HCT116 (cell line): Measurements from ENCODE around the gene MEN1. TPM values are rescaled to one million over a fixed set of nuclear protein-coding genes. Genes with fewer than 3 reads are reported as not detected.

Source experiments
- ATAC-seq: fragments of 200-7000 bp; cut with Tn5 transposase; 2 replicates; pipeline ENCODE4 v1.9.1; 2020; ENCODE audit warnings: mild to moderate bottlenecking, moderate library complexity
- BruUV-seq: library from RNA; stranded (reverse); fragments of 400-500 nt; replicated peaks from 2 replicates; lab custom pipeline; 2021; lab: Mats Ljungman, UMichigan
- CTCF ChIA-PET: fragments of 300-600 bp; sonication (Branson Sonifier 250); formaldehyde crosslinking; loops from one replicate; lab custom pipeline; 2021; ENCODE audit warnings: antibody characterized with exemption; lab: Charles Lee
- POLR2A ChIA-PET: fragments of 300-600, 350-600 bp; sonication (Branson Sonifier 250); formaldehyde crosslinking; loops from one replicate; lab custom pipeline; 2021; ENCODE audit warnings: antibody characterized with exemption; lab: Charles Lee
- RAD21 ChIA-PET, 2 experiments: fragments of 300-600 bp; sonication (Branson Sonifier 250); formaldehyde crosslinking; loops; one replicate each; lab custom pipeline; 2023; ENCODE audit warnings: low total read pairs in 2 of 2; ENCODE audit not compliant: uncharacterized antibody in 2 of 2, unreplicated experiment in 2 of 2, low non-redundant PET in 1 of 2; lab: Charles Lee
- DNase-seq: peaks from one replicate; pipeline ENCODE4 v3.0.0-alpha.2; 2010; ENCODE audit warnings: low read depth, low spot score
- H2AFZ ChIP-seq: fragments of 200-600 bp; shearing (Covaris generic), sonication (generic); 2 replicates; pipeline ENCODE4 v1.6.1; 2017; ENCODE audit warnings: low read depth, mixed run types, mixed read lengths, antibody characterized with exemption, low read length; ENCODE audit not compliant: poor library complexity, severe bottlenecking
- H3K27ac ChIP-seq: 2 replicates; pipeline ENCODE4 v1.5.1; 2012; ENCODE audit warnings: low read depth, low read length
- H3K27me3 ChIP-seq: fragments of 200-600 bp; sonication (generic); 2 replicates; pipeline ENCODE4 v1.6.1; 2016; ENCODE audit warnings: mixed run types, low read length, mixed read lengths; ENCODE audit not compliant: insufficient read depth
- H3K36me3 ChIP-seq, 2 experiments: fragments of 200-500 bp in 1 of 2; fragments of 200-600 bp in 1 of 2; sonication (Bioruptor generic) in 1 of 2; sonication (generic) in 1 of 2; 2 replicates each; pipeline versions ENCODE4 v1.5.1 to v1.6.1; 2014 to 2016; ENCODE audit warnings: low read length in 2 of 2, inconsistent platforms in 1 of 2, mixed read lengths in 1 of 2, mixed run types in 1 of 2; ENCODE audit not compliant: insufficient read depth in 2 of 2, control insufficient read depth in 1 of 2
- H3K4me1 ChIP-seq, 2 experiments: fragments of 200-600 bp in 1 of 2; sonication (generic) in 1 of 2; 2 replicates each; pipeline versions ENCODE4 v1.5.1 to v1.6.1; 2012 to 2017; ENCODE audit warnings: low read length in 2 of 2, inconsistent platforms in 1 of 2, mild to moderate bottlenecking in 1 of 2, mixed read lengths in 1 of 2, mixed run types in 1 of 2, moderate library complexity in 1 of 2; ENCODE audit not compliant: insufficient read depth in 2 of 2, control insufficient read depth in 1 of 2
- H3K4me2 ChIP-seq: fragments of 200-600 bp; sonication (generic); 2 replicates; pipeline ENCODE4 v1.6.1; 2017; ENCODE audit warnings: mixed run types, low read length, mixed read lengths
- H3K4me3 ChIP-seq, 2 experiments: fragments of 200-600 bp in 1 of 2; sonication (generic) in 1 of 2; replicated peaks in 1 of 2; 2 replicates each; pipeline ENCODE4 v1.5.1; 2011 to 2016; ENCODE audit warnings: low read length in 2 of 2, control low read depth in 1 of 2, low read depth in 1 of 2, mild to moderate bottlenecking in 1 of 2, mixed read lengths in 1 of 2, mixed run types in 1 of 2
- H3K79me2 ChIP-seq: fragments of 200-600 bp; sonication (generic); 2 replicates; pipeline ENCODE4 v1.6.1; 2017; ENCODE audit warnings: mild to moderate bottlenecking, mixed run types, low read length, moderate library complexity, mixed read lengths; ENCODE audit not compliant: insufficient read depth
- H3K9ac ChIP-seq: fragments of 200-600 bp; sonication (generic); 2 replicates; pipeline ENCODE4 v1.6.1; 2016; ENCODE audit warnings: low read length, mixed read lengths
- H3K9me2 ChIP-seq: fragments of 200-600 bp; sonication (generic), shearing (Covaris generic); 2 replicates; pipeline ENCODE4 v1.6.1; 2017; ENCODE audit warnings: mixed run types, mild to moderate bottlenecking, moderate library complexity; ENCODE audit not compliant: insufficient read depth
- H3K9me3 ChIP-seq, 2 experiments: fragments of 200-500 bp in 1 of 2; fragments of 200-600 bp in 1 of 2; sonication (Bioruptor generic) in 1 of 2; sonication (generic) in 1 of 2; 2 replicates each; pipeline ENCODE4 v1.6.1; 2014 to 2017; ENCODE audit warnings: low read length in 2 of 2, mixed read lengths in 2 of 2, inconsistent platforms in 1 of 2, low read depth in 1 of 2, mild to moderate bottlenecking in 1 of 2, mixed run types in 1 of 2, moderate library complexity in 1 of 2; ENCODE audit not compliant: control insufficient read depth in 1 of 2, insufficient read depth in 1 of 2
- H4K20me1 ChIP-seq: fragments of 200-600 bp; sonication (generic), shearing (Covaris generic); 2 replicates; pipeline ENCODE4 v1.6.1; 2017; ENCODE audit warnings: mixed run types, mild to moderate bottlenecking, moderate library complexity; ENCODE audit not compliant: insufficient read depth
- CBX3 ChIP-seq: IDR thresholded peaks from 2 replicates; pipeline ENCODE4 v1.6.1; 2012; ENCODE audit warnings: low read depth
- EGR1 ChIP-seq: IDR thresholded peaks from 2 replicates; pipeline ENCODE4 v1.6.1; 2012; ENCODE audit warnings: low read depth
- EZH2phosphoT487 ChIP-seq: fragments of 200-600 bp; IDR thresholded peaks from 2 replicates; pipeline ENCODE4 v1.6.1; 2018; ENCODE audit warnings: antibody characterized with exemption, borderline replicate concordance
- POLR2AphosphoS5 ChIP-seq: IDR thresholded peaks from 2 replicates; pipeline ENCODE4 v1.6.1; 2011; ENCODE audit warnings: mild to moderate bottlenecking, low read depth, low read length, moderate library complexity
- REST ChIP-seq: IDR thresholded peaks from 2 replicates; pipeline ENCODE4 v1.6.1; 2012; ENCODE audit warnings: low read depth
- intact Hi-C: fragments of 100-400 bp; cut with micrococcal nuclease; formaldehyde crosslinking; loops from 2 replicates; pipeline ENCODE4 v1.10.0; 2022
- total RNA-seq: library from RNA; stranded (reverse); gene quantifications from one replicate; pipeline ENCODE4 v1.2.1, GENCODE V29; 2021; ENCODE audit not compliant: unreplicated experiment

MEN1 gene
- total RNA-seq, 1 experiment from 2014 or later = 62.1 TPM

GRCh38 chr11:64800303-64801157 lies 9.8 kb downstream of the MEN1 start:
- Histone ChIP-seq H4K20me1 (no peaks in the 10 kb centered on the region), H3K9me3 (no peaks in the 10 kb centered on the region)
- intact Hi-C loops = no loop called here
- ATAC-seq = no peak
- BruUV-seq = no TSS peak
- no peak for TF ChIP-seq POLR2AphosphoS5
- no peak for TF ChIP-seq EGR1
- no peak for TF ChIP-seq REST
- no peak for TF ChIP-seq EZH2phosphoT487
- TF ChIP-seq CBX3 = no peak
- TF ChIP-seq, all 23 proteins: peak for 0
- no peak overlapping the region for H2AFZ ChIP-seq
- peak overlapping the region; percentile 92; the same call in 1 of the 2 replicates for H3K27ac ChIP-seq
- H3K4me3 ChIP-seq = no peak overlapping the region
- H3K4me1 ChIP-seq = peaks cover 28 to 53% of the 10 kb centered on the region in 2 experiments
- no peak overlapping the region for H3K4me2 ChIP-seq
- ChIA-PET CTCF (interaction anchor here (1.1 kb wide), 1 partner anchor 13 kb away, joined by 5 read pairs; no protein-coding TSS in a partner anchor), POLR2A (interaction anchor here (1.8 kb wide), 1 partner anchor 22 kb away, joined by 6 read pairs; the partner anchor contains the start of gene SF1), RAD21 (no interaction called here)
- no peaks in the 10 kb centered on the region; the same call in 1 of the 2 replicates for H3K79me2 ChIP-seq
- no peaks in the 10 kb centered on the region for H3K9me2 ChIP-seq
- no peak for DNase-seq
- no peaks in the 10 kb centered on the region; a peak in 1 of 4 replicates for H3K36me3 ChIP-seq
- no peak overlapping the region for H3K9ac ChIP-seq
- H3K27me3 ChIP-seq = no peaks in the 10 kb centered on the region
